Measurements from ENCODE around the gene FFAR1. TPM values are rescaled to one million over a fixed set of nuclear protein-coding genes. Genes with fewer than 3 reads are reported as not detected.

FFAR1 gene
- not detected for polyA plus RNA-seq (2012; ENCODE audit: insufficient read length, low read depth)

GRCh38 chr19:35347171-35347929 lies at the start of gene FFAR1:
Gene FFAR1, plus strand, starts transcription at chr19:35347902. Its CDS starts 3,650 bp downstream, at chr19:35351552.
- TF ChIP-seq FOXP2 (optimal IDR thresholded peaks at IDR 0.05; ENCODE audit: borderline replicate concordance, extremely low read depth, extremely low read length, insufficient read depth), result no peak
- no peak for TF ChIP-seq TAF1 (IDR thresholded peaks at IDR 0.05; ENCODE audit: borderline replicate concordance, insufficient read depth, low read length)
- TF ChIP-seq REST (IDR thresholded peaks at IDR 0.05; ENCODE audit: insufficient read depth in 1 of 2, low read depth in 2 of 2, low read length in 2 of 2), result no peak

GRCh38 chr19:35297922-35298321 lies 49.8 kb upstream of the FFAR1 start:
- no peak for TF ChIP-seq FOXP2 (optimal IDR thresholded peaks at IDR 0.05; ENCODE audit: borderline replicate concordance, extremely low read depth, extremely low read length, insufficient read depth)
- TF ChIP-seq POLR2AphosphoS5 (IDR thresholded peaks at IDR 0.05; ENCODE audit: low read depth, low read length), result no peak
- no peak for TF ChIP-seq REST (IDR thresholded peaks at IDR 0.05; ENCODE audit: insufficient read depth in 1 of 2, low read depth in 2 of 2, low read length in 2 of 2)
- TF ChIP-seq SIN3A (IDR thresholded peaks at IDR 0.05; ENCODE audit: borderline replicate concordance, insufficient read depth, low read length), result no peak
- TF ChIP-seq TAF1 (IDR thresholded peaks at IDR 0.05; ENCODE audit: borderline replicate concordance, insufficient read depth, low read length), result no peak

GRCh38 chr19:35298561-35298972 lies 49.1 kb upstream of the FFAR1 start:
- TF ChIP-seq TAF1 (IDR thresholded peaks at IDR 0.05; ENCODE audit: borderline replicate concordance, insufficient read depth, low read length) (no peak), SIN3A (IDR thresholded peaks at IDR 0.05; ENCODE audit: borderline replicate concordance, insufficient read depth, low read length) (no peak), REST (IDR thresholded peaks at IDR 0.05; ENCODE audit: insufficient read depth in 1 of 2, low read depth in 2 of 2, low read length in 2 of 2) (no peak), POLR2AphosphoS5 (IDR thresholded peaks at IDR 0.05; ENCODE audit: low read depth, low read length) (no peak), FOXP2 (optimal IDR thresholded peaks at IDR 0.05; ENCODE audit: borderline replicate concordance, extremely low read depth, extremely low read length, insufficient read depth) (no peak)

GRCh38 chr19:35299523-35300338 lies 48.0 kb upstream of the FFAR1 start:
- TF ChIP-seq REST (IDR thresholded peaks at IDR 0.05; ENCODE audit: insufficient read depth in 1 of 2, low read depth in 2 of 2, low read length in 2 of 2) (no peak), POLR2AphosphoS5 (IDR thresholded peaks at IDR 0.05; ENCODE audit: low read depth, low read length) (no peak), TAF1 (IDR thresholded peaks at IDR 0.05; ENCODE audit: borderline replicate concordance, insufficient read depth, low read length) (no peak), SIN3A (IDR thresholded peaks at IDR 0.05; ENCODE audit: borderline replicate concordance, insufficient read depth, low read length) (no peak), FOXP2 (optimal IDR thresholded peaks at IDR 0.05; ENCODE audit: borderline replicate concordance, extremely low read depth, extremely low read length, insufficient read depth) (no peak)
